ENCODE measurements around the gene SIDT2.

The SIDT2 gene

GRCh38 chr11:117199916-117200812 is 21.6 kb downstream of the SIDT2 start:
- TF ChIP-seq, protein P1, sequence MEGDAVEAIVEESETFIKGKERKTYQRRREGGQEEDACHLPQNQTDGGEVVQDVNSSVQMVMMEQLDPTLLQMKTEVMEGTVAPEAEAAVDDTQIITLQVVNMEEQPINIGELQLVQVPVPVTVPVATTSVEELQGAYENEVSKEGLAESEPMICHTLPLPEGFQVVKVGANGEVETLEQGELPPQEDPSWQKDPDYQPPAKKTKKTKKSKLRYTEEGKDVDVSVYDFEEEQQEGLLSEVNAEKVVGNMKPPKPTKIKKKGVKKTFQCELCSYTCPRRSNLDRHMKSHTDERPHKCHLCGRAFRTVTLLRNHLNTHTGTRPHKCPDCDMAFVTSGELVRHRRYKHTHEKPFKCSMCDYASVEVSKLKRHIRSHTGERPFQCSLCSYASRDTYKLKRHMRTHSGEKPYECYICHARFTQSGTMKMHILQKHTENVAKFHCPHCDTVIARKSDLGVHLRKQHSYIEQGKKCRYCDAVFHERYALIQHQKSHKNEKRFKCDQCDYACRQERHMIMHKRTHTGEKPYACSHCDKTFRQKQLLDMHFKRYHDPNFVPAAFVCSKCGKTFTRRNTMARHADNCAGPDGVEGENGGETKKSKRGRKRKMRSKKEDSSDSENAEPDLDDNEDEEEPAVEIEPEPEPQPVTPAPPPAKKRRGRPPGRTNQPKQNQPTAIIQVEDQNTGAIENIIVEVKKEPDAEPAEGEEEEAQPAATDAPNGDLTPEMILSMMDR (IDR thresholded peaks at IDR 0.05; ENCODE audit: control insufficient read depth, extremely low read depth, insufficient read depth) = no peak
- DNase-seq (ENCODE audit: low read depth) = no peak
- no peak overlapping the region for H3K4me3 ChIP-seq (ENCODE audit: low read depth, low read length)

- no peak overlapping the region for H3K4me3 ChIP-seq (ENCODE audit: low read depth, low read length)
- TF ChIP-seq, protein P1 (IDR thresholded peaks at IDR 0.05; ENCODE audit: control insufficient read depth, extremely low read depth, insufficient read depth) = no peak
Measured at GRCh38 chr11:117200813-117201657, 22.5 kb downstream of the SIDT2 start.

DNA sequence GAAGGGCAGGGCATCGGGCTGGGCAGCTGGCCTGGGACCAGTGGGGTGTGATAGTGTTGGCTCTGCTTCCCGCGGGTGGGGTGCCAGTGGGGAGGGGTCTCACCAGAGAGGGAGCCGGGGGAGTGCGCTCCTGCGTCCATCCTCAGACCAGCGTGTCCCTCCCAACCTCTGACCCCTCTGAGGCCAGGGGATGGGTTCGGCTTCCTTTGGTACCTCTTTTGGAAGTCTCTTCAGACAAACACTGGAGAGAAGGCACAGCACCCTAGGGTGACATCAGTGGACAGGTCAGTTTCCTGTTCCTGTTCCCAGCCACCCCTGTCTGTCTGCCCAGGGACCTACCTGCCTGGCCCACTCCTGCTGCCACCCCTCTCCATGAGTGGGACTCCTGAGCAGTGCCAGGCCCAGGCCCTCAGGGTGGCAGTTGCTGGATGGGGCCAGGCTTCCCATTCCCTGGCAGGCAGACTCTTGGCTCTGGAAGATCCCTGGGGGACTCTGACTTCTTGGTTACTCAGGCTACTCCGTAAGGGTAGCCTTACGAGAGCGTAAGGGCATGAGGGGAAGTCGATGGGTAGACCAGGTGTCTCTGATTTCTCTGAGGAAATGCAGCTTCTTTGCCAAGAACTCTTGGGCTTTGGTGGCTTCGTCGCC is 23.2 kb downstream of the SIDT2 start:
- TF ChIP-seq, protein P1 (IDR thresholded peaks at IDR 0.05; ENCODE audit: control insufficient read depth, extremely low read depth, insufficient read depth) = no peak
- H3K4me3 ChIP-seq (ENCODE audit: low read depth, low read length) = no peak overlapping the region
- DNase-seq (ENCODE audit: low read depth) = no peak

More at GRCh38 chr11:117200813-117201657, 22.5 kb downstream of the SIDT2 start:
- DNase-seq (ENCODE audit: low read depth) = no peak

DNA sequence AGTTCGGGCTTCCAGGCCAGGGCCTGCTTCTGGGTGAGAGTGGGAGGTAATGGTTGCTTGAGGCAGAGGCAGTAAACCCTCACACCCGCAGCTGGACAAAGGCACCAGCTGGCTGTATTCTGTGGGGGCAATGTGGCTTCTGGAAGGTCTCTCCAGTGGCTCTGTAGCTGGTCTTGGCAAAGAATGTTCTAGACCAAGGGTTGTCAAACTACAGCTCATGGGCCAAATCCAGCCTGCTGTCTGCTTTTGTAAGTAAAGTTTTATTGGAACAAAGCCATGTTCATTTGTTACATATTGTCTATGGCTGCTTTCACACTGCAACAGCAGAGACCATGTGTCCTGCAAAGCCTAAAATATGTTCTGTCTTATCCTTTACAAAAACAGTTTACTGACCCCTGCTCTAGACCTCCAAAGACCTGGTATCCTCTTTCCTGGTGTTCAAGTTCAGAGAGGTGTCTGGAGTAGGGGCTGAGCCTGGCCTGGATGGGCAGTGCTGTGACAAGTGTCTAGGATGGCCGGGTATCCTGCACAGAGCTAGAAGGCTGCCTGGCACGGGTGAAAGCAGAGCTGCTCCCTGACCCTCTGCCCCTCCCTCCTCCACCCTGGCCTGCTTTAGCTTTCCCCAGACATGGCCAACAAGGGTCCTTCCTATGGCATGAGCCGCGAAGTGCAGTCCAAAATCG is 24.0 kb downstream of the SIDT2 start:
- no peak for DNase-seq (ENCODE audit: low read depth)
- no peak overlapping the region for H3K4me3 ChIP-seq (ENCODE audit: low read depth, low read length)
- TF ChIP-seq, protein P1 (IDR thresholded peaks at IDR 0.05; ENCODE audit: control insufficient read depth, extremely low read depth, insufficient read depth) = no peak

- no peak overlapping the region for H3K4me3 ChIP-seq (ENCODE audit: low read depth, low read length)
- DNase-seq (ENCODE audit: low read depth) = no peak
- TF ChIP-seq, protein P1 (IDR thresholded peaks at IDR 0.05; ENCODE audit: control insufficient read depth, extremely low read depth, insufficient read depth) = no peak
Measured at GRCh38 chr11:117203069-117203407, 24.5 kb downstream of the SIDT2 start.

All from LNCaP clone FGC (cell line).